Measurements from ENCODE around the gene AAK1. TPM values are rescaled to one million over a fixed set of nuclear protein-coding genes. Genes with fewer than 3 reads are reported as not detected.
"Not testable (repeated sequence)": the region's sequence is repeated elsewhere in the genome, so short reads cannot be mapped to it uniquely, and the experiment has no call there.

The AAK1 gene
- total RNA-seq, 2 experiments from 2014 or later, result 114 to 115 TPM

- POLR2A ChIA-PET, result no interaction called here
- peaks cover 19% of the 10 kb centered on the region for H3K4me1 Mint-ChIP-seq (ENCODE audit: low read depth)
- H3K27ac Mint-ChIP-seq, result no peak overlapping the region
- no peak for ATAC-seq
- TF ChIP-seq CTCF (IDR thresholded peaks at IDR 0.05), result no peak
- no peaks in the 10 kb centered on the region for H3K36me3 Mint-ChIP-seq (ENCODE audit: low read depth)
- H3K27me3 Mint-ChIP-seq, result no peaks in the 10 kb centered on the region
- DNase-seq, result no peak
- H3K4me3 Mint-ChIP-seq, result no peak overlapping the region
- H3K9me3 Mint-ChIP-seq, result peaks cover 2% of the 10 kb centered on the region
- CTCF ChIA-PET, result no interaction called here
- intact Hi-C loops (cut with micrococcal nuclease), result no loop called here
Measured at GRCh38 chr2:69669666-69670065, 26.1 kb upstream of the AAK1 start.

GRCh38 chr2:69668598-69668997 lies 25.1 kb upstream of the AAK1 start:
- POLR2A ChIA-PET, result no interaction called here
- no peak overlapping the region for H3K4me3 Mint-ChIP-seq
- peaks cover under 1% of the 10 kb centered on the region for H3K36me3 Mint-ChIP-seq (ENCODE audit: low read depth)

GRCh38 chr2:69667805-69668382 lies 24.4 kb upstream of the AAK1 start:
- no peak overlapping the region for H3K27ac Mint-ChIP-seq
- TF ChIP-seq CTCF (IDR thresholded peaks at IDR 0.05), result no peak
- no peaks in the 10 kb centered on the region for H3K27me3 Mint-ChIP-seq
- ChIA-PET CTCF (interaction anchor here (0.6 kb wide), 1 partner anchor 45 kb away, joined by 3 read pairs; no protein-coding TSS in a partner anchor), POLR2A (interaction anchor here (0.6 kb wide), 1 partner anchor 276 kb away, joined by 3 read pairs; no protein-coding TSS in a partner anchor)
- no peak for ATAC-seq
- DNase-seq, result no peak
- peaks cover 13% of the 10 kb centered on the region for H3K4me1 Mint-ChIP-seq (ENCODE audit: low read depth)
- H3K4me3 Mint-ChIP-seq, result no peak overlapping the region
- peaks cover 15% of the 10 kb centered on the region for H3K9me3 Mint-ChIP-seq
- H3K36me3 Mint-ChIP-seq (ENCODE audit: low read depth), result peaks cover 2% of the 10 kb centered on the region
- intact Hi-C loops (cut with micrococcal nuclease), result no loop called here

More at GRCh38 chr2:69668598-69668997, 25.1 kb upstream of the AAK1 start:
- no peak for DNase-seq
- no peaks in the 10 kb centered on the region for H3K27me3 Mint-ChIP-seq
- no peak for TF ChIP-seq CTCF (IDR thresholded peaks at IDR 0.05)
- ATAC-seq, result no peak
- CTCF ChIA-PET, result no interaction called here
- no peak overlapping the region for H3K27ac Mint-ChIP-seq
- H3K9me3 Mint-ChIP-seq, result peaks cover 11% of the 10 kb centered on the region
- peaks cover 13% of the 10 kb centered on the region for H3K4me1 Mint-ChIP-seq (ENCODE audit: low read depth)
- intact Hi-C loops (cut with micrococcal nuclease), result no loop called here

GRCh38 chr2:69665152-69665551 lies 21.6 kb upstream of the AAK1 start:
- peaks cover 2% of the 10 kb centered on the region for H3K36me3 Mint-ChIP-seq (ENCODE audit: low read depth)
- no peak for TF ChIP-seq CTCF (IDR thresholded peaks at IDR 0.05)
- ChIA-PET CTCF (interaction anchor here (0.7 kb wide), 1 partner anchor 11 kb away, joined by 3 read pairs; no protein-coding TSS in a partner anchor), POLR2A (no interaction called here)
- peaks cover 18% of the 10 kb centered on the region for H3K4me1 Mint-ChIP-seq (ENCODE audit: low read depth)
- H3K4me3 Mint-ChIP-seq, result no peak overlapping the region
- no peak for ATAC-seq
- H3K27me3 Mint-ChIP-seq, result no peaks in the 10 kb centered on the region
- intact Hi-C loops (cut with micrococcal nuclease), result no loop called here
- DNase-seq, result no peak
- H3K9me3 Mint-ChIP-seq, result peaks cover 13% of the 10 kb centered on the region
- no peak overlapping the region for H3K27ac Mint-ChIP-seq

GRCh38 chr2:69663860-69664259 lies 20.3 kb upstream of the AAK1 start:
- Mint-ChIP-seq H3K9me3 (peaks cover 13% of the 10 kb centered on the region), H3K36me3 (ENCODE audit: low read depth) (peaks cover 2% of the 10 kb centered on the region), H3K27ac (no peak overlapping the region), H3K4me3 (no peak overlapping the region), H3K27me3 (no peaks in the 10 kb centered on the region), H3K4me1 (ENCODE audit: low read depth) (peaks cover 25% of the 10 kb centered on the region)
- intact Hi-C loops (cut with micrococcal nuclease), result no loop called here
- ATAC-seq, result no peak
- CTCF ChIA-PET, result interaction anchor here (1.0 kb wide), 1 partner anchor 13 kb away, joined by 4 read pairs; no protein-coding TSS in a partner anchor
- POLR2A ChIA-PET, result interaction anchor here (1.5 kb wide), 1 partner anchor 10 kb away, joined by 3 read pairs; no protein-coding TSS in a partner anchor
- DNase-seq, result no peak
- TF ChIP-seq CTCF (IDR thresholded peaks at IDR 0.05), result no peak

GRCh38 chr2:69662547-69662946 lies 19.0 kb upstream of the AAK1 start:
- ATAC-seq; H3K36me3 Mint-ChIP-seq (ENCODE audit: low read depth); POLR2A ChIA-PET; H3K27me3 Mint-ChIP-seq; H3K4me3 Mint-ChIP-seq; CTCF ChIA-PET; H3K27ac Mint-ChIP-seq; intact Hi-C loops (cut with micrococcal nuclease); DNase-seq: not testable (repeated sequence)
- Mint-ChIP-seq H3K9me3 (peaks cover 13% of the 10 kb centered on the region), H3K4me1 (ENCODE audit: low read depth) (peaks cover 23% of the 10 kb centered on the region)
